ENCODE measurements around the gene C9orf50.
"Not testable (repeated sequence)": the region's sequence is repeated elsewhere in the genome, so short reads cannot be mapped to it uniquely, and the experiment has no call there.

The C9orf50 gene

GRCh38 chr9:129620669-129621295, at the start of gene C9orf50:
Gene C9orf50, minus strand, starts transcription at chr9:129621101. Its CDS starts 527 bp downstream, at chr9:129620574.
- no peak for DNase-seq (ENCODE audit: low read depth in 3 of 3)

GRCh38 chr9:129669946-129670345, 49.0 kb upstream of the C9orf50 start:
- no peak for DNase-seq (ENCODE audit: low read depth in 3 of 3)

- DNase-seq (ENCODE audit: low read depth in 3 of 3): no peak
Measured at GRCh38 chr9:129669141-129669718, 48.3 kb upstream of the C9orf50 start.

- DNase-seq (ENCODE audit: low read depth in 3 of 3): no peak
Measured at GRCh38 chr9:129667850-129668249, 46.9 kb upstream of the C9orf50 start.

GRCh38 chr9:129667378-129667777, 46.5 kb upstream of the C9orf50 start:
- DNase-seq (ENCODE audit: low read depth in 3 of 3): no peak

- DNase-seq (ENCODE audit: low read depth in 3 of 3): no peak
Measured at GRCh38 chr9:129666575-129666974, 45.7 kb upstream of the C9orf50 start.

GRCh38 chr9:129665814-129666520, 45.1 kb upstream of the C9orf50 start:
- no peak for DNase-seq (ENCODE audit: low read depth in 3 of 3)

- DNase-seq (ENCODE audit: low read depth in 3 of 3): no peak
Measured at GRCh38 chr9:129665389-129665775, 44.5 kb upstream of the C9orf50 start, which contains the start of gene PRRX2. Gene PRRX2, plus strand, starts transcription at chr9:129665647. Its CDS starts 221 bp downstream, at chr9:129665868.

- no peak for DNase-seq (ENCODE audit: low read depth in 3 of 3)
Measured at GRCh38 chr9:129664746-129665388, 44.0 kb upstream of the C9orf50 start.

GRCh38 chr9:129662239-129662638, 41.3 kb upstream of the C9orf50 start:
- DNase-seq (ENCODE audit: low read depth in 3 of 3): not testable (repeated sequence)

GRCh38 chr9:129661029-129661428, 40.1 kb upstream of the C9orf50 start:
- no peak for DNase-seq (ENCODE audit: low read depth in 3 of 3)

GRCh38 chr9:129656795-129657390, 36.0 kb upstream of the C9orf50 start:
- DNase-seq (ENCODE audit: low read depth in 3 of 3): no peak

GRCh38 chr9:129655696-129656095, 34.8 kb upstream of the C9orf50 start:
- DNase-seq (ENCODE audit: low read depth in 3 of 3): no peak

- DNase-seq (ENCODE audit: low read depth in 3 of 3): no peak
Measured at GRCh38 chr9:129655154-129655553, 34.3 kb upstream of the C9orf50 start.

- no peak for DNase-seq (ENCODE audit: low read depth in 3 of 3)
Measured at GRCh38 chr9:129654554-129655040, 33.7 kb upstream of the C9orf50 start.

GRCh38 chr9:129653823-129654553, 33.1 kb upstream of the C9orf50 start:
- DNase-seq (ENCODE audit: low read depth in 3 of 3): no peak

- no peak for DNase-seq (ENCODE audit: low read depth in 3 of 3)
Measured at GRCh38 chr9:129650680-129651235, 29.9 kb upstream of the C9orf50 start.

GRCh38 chr9:129649726-129650679, 29.1 kb upstream of the C9orf50 start:
- DNase-seq (ENCODE audit: low read depth in 3 of 3): no peak

GRCh38 chr9:129648764-129649115, 27.8 kb upstream of the C9orf50 start:
- no peak for DNase-seq (ENCODE audit: low read depth in 3 of 3)
